Lower lobe of right lung (tissue), 2 donors: ENCODE results near the gene ACTR3. TPM values are rescaled to one million over a fixed set of nuclear protein-coding genes. Genes with fewer than 3 reads are reported as not detected.

Experiments
- ATAC-seq, 2 donors: fragments of 200-7000 bp; cut with Tn5 transposase; one replicate each; pipeline ENCODE4 v1.9.1; 2020 to 2022; ENCODE audit warnings: mild to moderate bottlenecking in 2 of 2, moderate library complexity in 2 of 2
- DNase-seq: peaks from one replicate; pipeline ENCODE4 v3.0.0-alpha.2; 2020
- H3K27ac ChIP-seq: fragments of 200-600 bp; one replicate; pipeline ENCODE4 v1.8.0; 2022
- H3K27me3 ChIP-seq: fragments of 200-600 bp; one replicate; pipeline ENCODE4 v1.8.0; 2022; ENCODE audit warnings: low read depth
- H3K36me3 ChIP-seq: fragments of 200-600 bp; one replicate; pipeline ENCODE4 v1.8.0; 2022; ENCODE audit warnings: mild to moderate bottlenecking
- H3K4me1 ChIP-seq: fragments of 200-600 bp; one replicate; pipeline ENCODE4 v1.8.0; 2022
- H3K4me3 ChIP-seq: fragments of 200-600 bp; one replicate; pipeline ENCODE4 v1.8.0; 2022; ENCODE audit warnings: mild to moderate bottlenecking
- H3K9me3 ChIP-seq: fragments of 200-600 bp; one replicate; pipeline ENCODE4 v1.8.0; 2022
- CTCF ChIP-seq: fragments of 200-600 bp; IDR thresholded peaks from one replicate; pipeline ENCODE4 v1.8.0; 2022; ENCODE audit warnings: antibody characterized with exemption, mild to moderate bottlenecking
- intact Hi-C: fragments of 100-400 bp; cut with DNase I; formaldehyde crosslinking; loops from one replicate; pipeline ENCODE4 v1.11.0; 2022
- total RNA-seq: library from RNA; stranded (reverse); fragmentation: NEBNext Ultra II Directional; extraction: Animal tissue kit (Norgen Biotek cat#: 25700); gene quantifications from one replicate; pipeline ENCODE4 v1.2.1, GENCODE V29; 2021
- donor health status: DM: no; HTN: yes; CAD: no; lungs with severe emphysema.

The ACTR3 gene
- total RNA-seq, 1 donor from 2014 or later = 269 TPM

GRCh38 chr2:114001152-114001551, 111.3 kb downstream of the ACTR3 start:
- H3K27me3 ChIP-seq = no peaks in the 10 kb centered on the region
- no peaks in the 10 kb centered on the region for H3K9me3 ChIP-seq
- H3K4me1 ChIP-seq = no peaks in the 10 kb centered on the region
- TF ChIP-seq CTCF = no peak
- no peak overlapping the region for H3K4me3 ChIP-seq
- H3K36me3 ChIP-seq = no peaks in the 10 kb centered on the region
- DNase-seq (no peak), ATAC-seq (no peak)
- intact Hi-C loops = no loop called here
- no peak overlapping the region for H3K27ac ChIP-seq

DNA sequence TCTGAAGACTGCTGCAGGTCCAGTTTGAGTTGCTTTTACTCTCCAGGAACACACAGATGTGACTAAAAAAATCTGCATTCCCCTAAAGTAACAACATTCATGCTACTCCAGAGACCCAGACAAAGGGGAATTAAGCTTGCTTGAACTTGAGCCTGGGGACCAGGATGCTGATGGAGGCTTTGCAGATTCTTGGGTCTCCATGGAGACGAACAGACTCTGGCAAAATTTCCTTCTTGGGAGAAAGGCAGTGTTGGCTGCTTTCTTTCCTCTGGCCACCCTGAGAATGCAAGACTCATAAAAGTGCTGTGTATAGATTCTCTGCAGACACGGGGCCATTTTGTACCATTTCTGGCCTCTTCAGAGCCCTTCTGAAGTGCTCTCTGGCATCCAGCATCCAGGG, 112.0 kb downstream of the ACTR3 start:
- no peak for ATAC-seq
- intact Hi-C loops = no loop called here
- no peak for TF ChIP-seq CTCF

DNA sequence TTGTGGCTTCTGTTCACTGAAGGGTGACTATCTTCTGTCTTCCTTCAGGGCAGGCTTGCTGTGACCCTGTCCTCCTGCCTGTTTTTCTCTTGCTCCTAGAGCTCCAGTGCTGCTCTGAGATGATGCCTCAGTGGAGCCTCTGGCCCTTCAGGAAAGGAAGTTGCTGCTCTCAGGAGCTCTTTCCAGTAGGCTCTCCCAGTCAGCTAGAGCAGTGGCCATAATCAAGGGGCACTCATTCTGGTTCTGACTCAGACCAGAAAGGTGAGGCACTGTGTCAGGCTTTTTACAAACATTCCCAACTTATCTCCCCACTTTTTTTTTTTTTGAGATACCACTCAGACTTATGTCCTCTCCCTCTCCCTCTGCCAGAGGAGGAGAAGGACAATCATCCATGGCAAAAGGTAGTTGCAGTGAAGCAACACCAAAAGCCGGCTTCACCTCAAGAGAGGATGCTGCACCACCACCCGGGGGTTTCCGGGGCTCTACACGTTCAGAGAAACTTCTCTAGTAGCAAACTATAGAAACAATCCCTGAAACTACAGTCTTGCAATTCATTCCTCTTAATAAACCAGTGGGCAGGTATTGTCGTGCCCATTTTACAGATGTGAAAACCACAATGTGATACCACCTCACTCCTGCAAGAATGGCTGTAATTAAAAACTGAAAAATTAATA, 115.4 kb downstream of the ACTR3 start:
- Histone ChIP-seq H3K9me3 (no peaks in the 10 kb centered on the region), H3K27me3 (no peaks in the 10 kb centered on the region), H3K4me1 (no peaks in the 10 kb centered on the region), H3K27ac (no peak overlapping the region), H3K36me3 (no peaks in the 10 kb centered on the region), H3K4me3 (no peak overlapping the region)
- intact Hi-C loops = no loop called here
- no peak for DNase-seq
- no peak for ATAC-seq
- no peak for TF ChIP-seq CTCF

More for the DNA sequence above, 112.0 kb downstream of the ACTR3 start:
- Histone ChIP-seq H3K9me3 (no peaks in the 10 kb centered on the region), H3K4me1 (no peaks in the 10 kb centered on the region), H3K4me3 (no peak overlapping the region), H3K27ac (no peak overlapping the region), H3K27me3 (no peaks in the 10 kb centered on the region), H3K36me3 (no peaks in the 10 kb centered on the region)
- DNase-seq = no peak

GRCh38 chr2:114006460-114006859, 116.6 kb downstream of the ACTR3 start:
- H3K27me3 ChIP-seq = no peaks in the 10 kb centered on the region
- no peaks in the 10 kb centered on the region for H3K36me3 ChIP-seq
- no peak for DNase-seq
- no peak for TF ChIP-seq CTCF
- no peaks in the 10 kb centered on the region for H3K9me3 ChIP-seq
- no peak for ATAC-seq
- no peaks in the 10 kb centered on the region for H3K4me1 ChIP-seq
- intact Hi-C loops = no loop called here
- H3K4me3 ChIP-seq = no peak overlapping the region
- no peak overlapping the region for H3K27ac ChIP-seq

DNA sequence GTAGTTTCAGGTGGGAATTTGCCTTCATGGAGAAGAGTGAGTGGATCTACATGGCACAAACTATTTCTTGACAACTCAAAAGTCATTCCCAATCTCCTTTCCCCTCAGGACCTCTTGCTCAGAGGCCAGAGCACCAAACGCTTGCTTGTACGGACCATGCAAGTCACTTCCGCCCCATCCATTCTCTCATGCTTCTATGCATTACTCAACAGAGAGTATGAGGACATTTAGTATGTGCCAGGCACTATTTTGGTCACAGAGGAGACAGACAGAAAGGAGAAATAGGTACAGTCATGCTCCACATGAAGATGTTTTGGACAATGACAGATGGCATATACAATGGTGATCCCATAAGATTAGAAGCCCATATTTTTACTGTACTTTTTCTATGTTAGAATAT, 117.5 kb downstream of the ACTR3 start:
- DNase-seq = no peak
- Histone ChIP-seq H3K4me3 (no peak overlapping the region), H3K9me3 (no peaks in the 10 kb centered on the region), H3K27ac (no peak overlapping the region), H3K27me3 (no peaks in the 10 kb centered on the region), H3K36me3 (no peaks in the 10 kb centered on the region), H3K4me1 (no peaks in the 10 kb centered on the region)
- no peak for ATAC-seq
- no peak for TF ChIP-seq CTCF
- intact Hi-C loops = no loop called here
